ENCODE data around the gene CRLF3.
"Not testable (repeated sequence)": the region's sequence is repeated elsewhere in the genome, so short reads cannot be mapped to it uniquely, and the experiment has no call there.

- not testable (repeated sequence) for TF ChIP-seq POLR2A, CTCF, EP300, POLR2AphosphoS5 (IDR thresholded peaks at IDR 0.05)
These were observed 88.8 kb downstream of the CRLF3 start for GRCh38 chr17:30735644-30736043.

Measured in gastroesophageal sphincter (tissue), 3 donors.